ENCODE data around the gene RAB40C.

GRCh38 chr16:622920-623280 lies 33.0 kb downstream of the RAB40C start:
- no peak for TF ChIP-seq CTCF (IDR thresholded peaks at IDR 0.05; ENCODE audit: low read length)
- TF ChIP-seq EZH2 (optimal IDR thresholded peaks at IDR 0.05; ENCODE audit: low read depth, low read length): no peak

Measured in MM.1S (cell line).